Inflammatory macrophage (primary cell): ENCODE data around the gene IGFL3.
A peak's percentile ranks its signal among the peaks of the same experiment; 100 is the strongest.
"Not testable (repeated sequence)": the region's sequence is repeated elsewhere in the genome, so short reads cannot be mapped to it uniquely, and the experiment has no call there.

Experiments
- DNase-seq, 2 donors: peaks; one replicate each; pipeline ENCODE4 v3.0.0-alpha.2; 2020 to 2022
- total RNA-seq, 18 experiments: gene quantifications; one replicate each; lab custom pipeline; 2026; ENCODE audit warnings: mixed read lengths in 6 of 18, inconsistent platforms in 2 of 18; lab: John Stamatoyannopoulos, UW

The IGFL3 gene
- 0 to 0.13 (median 0) reads per million in 18 experiments for total RNA-seq

- DNase-seq: peak; percentile 50 to 52
Measured at GRCh38 chr19:46124638-46125115, at the start of gene IGFL3. Gene IGFL3 (minus strand): TSS chr19:46124688. CDS start chr19:46124649, 39 bp downstream.

GRCh38 chr19:46173886-46174480 lies 49.5 kb upstream of the IGFL3 start:
- no peak for DNase-seq

- DNase-seq: peak in 1 of 2 donors; percentile 44
Measured at GRCh38 chr19:46162731-46163130, 38.2 kb upstream of the IGFL3 start.

GRCh38 chr19:46161642-46162257 lies 37.3 kb upstream of the IGFL3 start:
- not testable (repeated sequence) for DNase-seq

- DNase-seq: no peak
Measured at GRCh38 chr19:46160233-46160775, 35.8 kb upstream of the IGFL3 start.

- DNase-seq: no peak
Measured at GRCh38 chr19:46159418-46160232, 35.1 kb upstream of the IGFL3 start.

GRCh38 chr19:46155237-46155636 lies 30.7 kb upstream of the IGFL3 start:
- DNase-seq: no peak

- DNase-seq: no peak
Measured at GRCh38 chr19:46150606-46151005, 26.1 kb upstream of the IGFL3 start.

GRCh38 chr19:46147791-46148288 lies 23.4 kb upstream of the IGFL3 start, which contains the start of gene IGFL2:
Gene IGFL2 (plus strand): TSS chr19:46148238. CDS start chr19:46148279, 41 bp downstream.
- DNase-seq: no peak

GRCh38 chr19:46147166-46147740 lies 22.8 kb upstream of the IGFL3 start:
- no peak for DNase-seq

- no peak for DNase-seq
Measured at GRCh38 chr19:46144756-46145155, 20.3 kb upstream of the IGFL3 start.

- no peak for DNase-seq
Measured at GRCh38 chr19:46142294-46142693, 17.8 kb upstream of the IGFL3 start.

- no peak for DNase-seq
Measured at GRCh38 chr19:46141421-46141820, 16.9 kb upstream of the IGFL3 start.

GRCh38 chr19:46137915-46138473 lies 13.5 kb upstream of the IGFL3 start:
- DNase-seq: no peak

GRCh38 chr19:46134527-46134926 lies 10.0 kb upstream of the IGFL3 start:
- DNase-seq: no peak

- no peak for DNase-seq
Measured at GRCh38 chr19:46133777-46134241, 9.3 kb upstream of the IGFL3 start.

GRCh38 chr19:46133101-46133627 lies 8.7 kb upstream of the IGFL3 start:
- DNase-seq: peak; percentile 57 to 69

- DNase-seq: no peak
Measured at GRCh38 chr19:46132508-46133100, 8.1 kb upstream of the IGFL3 start.

GRCh38 chr19:46131485-46132143 lies 7.1 kb upstream of the IGFL3 start:
- no peak for DNase-seq

- DNase-seq: peak in 1 of 2 donors; percentile 21
Measured at GRCh38 chr19:46126086-46126580, 1.6 kb upstream of the IGFL3 start.
